Breast epithelium (tissue), 3 donors: Measurements from ENCODE around the gene TBC1D1.

ENCODE experiments used
- POLR2AphosphoS5 ChIP-seq, 3 donors: sonication (generic); formaldehyde crosslinking; IDR thresholded peaks; one replicate each; pipeline ENCODE4 v1.6.1; 2017; ENCODE audit warnings: antibody characterized with exemption in 3 of 3
- TF ChIP-seq, protein P1 (sequence below), 3 donors: fragments of 450-650 bp; IDR thresholded peaks; one replicate each; pipeline ENCODE4 v1.5.1; 2016 to 2017; ENCODE audit warnings: antibody characterized with exemption in 3 of 3, mild to moderate bottlenecking in 3 of 3, moderate library complexity in 3 of 3

DNA sequence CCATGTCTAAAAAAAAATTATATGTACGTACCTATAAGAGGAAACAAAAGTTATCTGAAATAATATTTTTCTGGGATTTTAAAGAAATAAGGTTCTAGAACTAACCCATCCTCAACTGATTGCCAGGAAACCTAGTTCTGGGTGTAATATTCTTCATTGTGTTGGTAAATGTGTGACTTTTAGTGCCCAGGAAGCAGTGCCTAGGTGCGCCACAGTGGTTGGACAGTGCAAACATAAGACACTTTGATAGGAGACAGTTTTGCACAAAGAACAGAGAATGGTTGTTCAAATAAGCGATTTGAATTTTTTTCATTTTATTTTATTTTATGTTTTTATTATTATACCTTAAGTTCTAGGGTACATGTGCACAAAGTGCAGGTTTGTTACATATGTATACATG is 47.3 kb downstream of the TBC1D1 start:
- TF ChIP-seq, protein P1, sequence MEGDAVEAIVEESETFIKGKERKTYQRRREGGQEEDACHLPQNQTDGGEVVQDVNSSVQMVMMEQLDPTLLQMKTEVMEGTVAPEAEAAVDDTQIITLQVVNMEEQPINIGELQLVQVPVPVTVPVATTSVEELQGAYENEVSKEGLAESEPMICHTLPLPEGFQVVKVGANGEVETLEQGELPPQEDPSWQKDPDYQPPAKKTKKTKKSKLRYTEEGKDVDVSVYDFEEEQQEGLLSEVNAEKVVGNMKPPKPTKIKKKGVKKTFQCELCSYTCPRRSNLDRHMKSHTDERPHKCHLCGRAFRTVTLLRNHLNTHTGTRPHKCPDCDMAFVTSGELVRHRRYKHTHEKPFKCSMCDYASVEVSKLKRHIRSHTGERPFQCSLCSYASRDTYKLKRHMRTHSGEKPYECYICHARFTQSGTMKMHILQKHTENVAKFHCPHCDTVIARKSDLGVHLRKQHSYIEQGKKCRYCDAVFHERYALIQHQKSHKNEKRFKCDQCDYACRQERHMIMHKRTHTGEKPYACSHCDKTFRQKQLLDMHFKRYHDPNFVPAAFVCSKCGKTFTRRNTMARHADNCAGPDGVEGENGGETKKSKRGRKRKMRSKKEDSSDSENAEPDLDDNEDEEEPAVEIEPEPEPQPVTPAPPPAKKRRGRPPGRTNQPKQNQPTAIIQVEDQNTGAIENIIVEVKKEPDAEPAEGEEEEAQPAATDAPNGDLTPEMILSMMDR (IDR thresholded peaks at IDR 0.05), result no peak
- TF ChIP-seq POLR2AphosphoS5 (IDR thresholded peaks at IDR 0.05), result no peak
